T-helper 17 cell (primary cell): Measurements from ENCODE around the gene PDCD1. TPM values are rescaled to one million over a fixed set of nuclear protein-coding genes. Genes with fewer than 3 reads are reported as not detected.

Source experiments
- ATAC-seq: fragments of 150-1000 bp; cut with Tn5 transposase; 2 replicates; pipeline ENCODE4 v1.10.0; 2021; ENCODE audit warnings: mild to moderate bottlenecking, moderate library complexity
- DNase-seq, 3 donors: peaks; one replicate each; pipeline versions ENCODE4 v3.0.0 to v3.0.0-alpha.2; 2020 to 2021
- H3K9me3 ChIP-seq: one replicate; pipeline ENCODE4 v1.7.0; 2013; ENCODE audit warnings: low read length, mild to moderate bottlenecking; ENCODE audit not compliant: control insufficient read depth, poor library complexity, severe bottlenecking
- H3K27ac Mint-ChIP-seq: one replicate; pipeline ENCODE4 v1.8.0; 2022; ENCODE audit warnings: mild to moderate bottlenecking, moderate library complexity, mixed read lengths
- H3K27me3 Mint-ChIP-seq: one replicate; pipeline ENCODE4 v1.8.0; 2022; ENCODE audit warnings: mixed read lengths
- H3K36me3 Mint-ChIP-seq: one replicate; pipeline ENCODE4 v1.8.0; 2022; ENCODE audit warnings: low read depth, mixed read lengths
- H3K4me1 Mint-ChIP-seq: one replicate; pipeline ENCODE4 v1.8.0; 2022; ENCODE audit warnings: mild to moderate bottlenecking, mixed read lengths
- H3K4me3 Mint-ChIP-seq: one replicate; pipeline ENCODE4 v1.8.0; 2022; ENCODE audit warnings: mild to moderate bottlenecking, moderate library complexity, mixed read lengths
- total RNA-seq, 4 donors: library from RNA in 2 of 4; stranded (reverse) in 2 of 4; gene quantifications; one replicate each; pipeline ENCODE4 v1.2.3 and lab custom pipeline; 2022 to 2026

Gene PDCD1
- total RNA-seq, 2 donors from 2014 or later, result 8.1 to 10.4 TPM

- H3K4me3 Mint-ChIP-seq, result no peak overlapping the region
- no peak for DNase-seq
- no peak overlapping the region for H3K27ac Mint-ChIP-seq
- no peaks in the 10 kb centered on the region for H3K9me3 ChIP-seq
- H3K4me1 Mint-ChIP-seq, result peaks cover 3% of the 10 kb centered on the region
- no peaks in the 10 kb centered on the region for H3K36me3 Mint-ChIP-seq
- ATAC-seq, result no peak
- no peaks in the 10 kb centered on the region for H3K27me3 Mint-ChIP-seq
Observed at GRCh38 chr2:241852116-241852980, 6.3 kb downstream of the PDCD1 start.

- H3K4me3 Mint-ChIP-seq, result no peak overlapping the region
- peaks cover 5% of the 10 kb centered on the region for H3K4me1 Mint-ChIP-seq
- no peaks in the 10 kb centered on the region for H3K36me3 Mint-ChIP-seq
- ATAC-seq (no peak), DNase-seq (peak in 1 of 3 donors; percentile 3)
- no peaks in the 10 kb centered on the region for H3K27me3 Mint-ChIP-seq
- H3K9me3 ChIP-seq, result no peaks in the 10 kb centered on the region
- H3K27ac Mint-ChIP-seq, result no peak overlapping the region
Observed at GRCh38 chr2:241851325-241852115, 7.2 kb downstream of the PDCD1 start.

- ATAC-seq (no peak), DNase-seq (peak in 1 of 3 donors; percentile 3)
- no peaks in the 10 kb centered on the region for H3K27me3 Mint-ChIP-seq
- peaks cover 9% of the 10 kb centered on the region for H3K4me1 Mint-ChIP-seq
- no peak overlapping the region for H3K27ac Mint-ChIP-seq
- H3K4me3 Mint-ChIP-seq, result no peak overlapping the region
- H3K36me3 Mint-ChIP-seq, result no peaks in the 10 kb centered on the region
- no peaks in the 10 kb centered on the region for H3K9me3 ChIP-seq
Observed at GRCh38 chr2:241850544-241851324, 8.0 kb downstream of the PDCD1 start.

DNA sequence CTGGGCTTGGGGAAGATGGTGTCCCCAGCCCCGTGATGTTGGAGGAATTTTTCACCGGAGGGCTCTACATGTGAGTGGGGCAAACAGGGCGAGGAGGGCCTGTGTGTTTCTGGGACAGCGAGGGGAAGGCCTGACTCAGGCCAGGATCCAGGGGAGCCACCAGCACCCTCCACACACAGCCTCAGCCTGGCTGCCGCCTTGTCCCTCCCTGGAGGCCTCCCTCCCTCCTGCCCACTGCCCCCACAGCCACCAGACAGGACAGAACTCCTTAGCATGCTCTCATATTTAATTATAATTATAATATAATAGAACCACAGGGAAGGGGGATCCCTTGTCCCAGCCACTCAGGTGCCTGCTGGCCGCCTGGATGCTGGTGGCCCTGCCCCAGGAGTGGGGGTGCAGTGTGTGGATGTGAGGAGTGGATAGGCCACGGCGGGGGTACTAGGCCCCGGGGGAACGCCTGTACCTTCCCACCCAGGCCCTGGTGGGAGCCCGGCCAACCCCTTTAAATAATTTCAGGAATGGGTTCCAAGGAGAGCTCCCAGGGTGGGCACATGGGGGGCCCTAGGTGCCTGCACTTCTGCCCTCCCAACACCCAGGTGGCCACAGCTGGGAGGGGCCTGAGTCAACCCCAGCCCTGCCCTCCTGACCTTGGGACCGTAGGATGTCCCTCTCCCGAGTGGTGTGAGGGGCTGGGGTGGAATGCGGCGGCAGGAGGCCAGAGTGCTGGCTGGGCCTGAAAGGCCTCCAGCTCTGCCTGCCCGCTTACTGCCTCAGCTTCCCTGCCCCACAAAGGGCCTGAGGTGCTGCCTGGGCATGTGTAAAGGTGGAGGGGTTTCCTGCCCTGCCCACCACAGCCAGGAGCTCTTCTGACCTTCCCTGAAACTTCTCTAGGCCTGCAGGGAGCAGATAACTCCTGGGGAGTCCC lies 8.8 kb downstream of the PDCD1 start:
- no peaks in the 10 kb centered on the region for H3K36me3 Mint-ChIP-seq
- H3K4me3 Mint-ChIP-seq, result peak overlapping the region; percentile 28
- DNase-seq (no peak), ATAC-seq (peak; percentile 9)
- no peaks in the 10 kb centered on the region for H3K27me3 Mint-ChIP-seq
- H3K9me3 ChIP-seq, result no peaks in the 10 kb centered on the region
- H3K27ac Mint-ChIP-seq, result no peak overlapping the region
- peaks cover 12% of the 10 kb centered on the region for H3K4me1 Mint-ChIP-seq

GRCh38 chr2:241848761-241849615 lies 9.7 kb downstream of the PDCD1 start:
- ATAC-seq, result peak; percentile 24
- H3K27me3 Mint-ChIP-seq, result no peaks in the 10 kb centered on the region
- DNase-seq, result no peak
- no peaks in the 10 kb centered on the region for H3K36me3 Mint-ChIP-seq
- peaks cover 14% of the 10 kb centered on the region for H3K4me1 Mint-ChIP-seq
- H3K27ac Mint-ChIP-seq, result no peak overlapping the region
- H3K9me3 ChIP-seq, result no peaks in the 10 kb centered on the region
- H3K4me3 Mint-ChIP-seq, result peak overlapping the region; percentile 28

DNA sequence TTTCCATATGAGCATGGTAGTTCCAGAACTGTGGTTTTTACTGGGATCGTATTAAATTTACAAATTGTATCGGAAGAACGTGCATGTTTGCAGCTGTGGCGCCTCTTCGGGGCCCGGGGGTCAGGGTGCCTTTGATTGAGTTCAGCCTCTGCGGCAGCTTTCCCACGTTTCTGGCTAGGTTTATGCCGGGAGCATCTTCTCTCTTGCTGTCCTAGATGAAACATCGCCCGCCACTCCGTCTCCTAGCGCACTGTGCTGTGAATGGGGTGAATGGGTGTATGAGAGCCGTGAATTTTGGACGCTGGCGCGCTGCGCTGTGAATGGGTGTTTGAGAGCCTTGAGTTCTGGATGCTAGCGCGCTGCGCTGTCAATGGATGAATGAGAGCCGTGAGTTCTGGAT lies 12.3 kb downstream of the PDCD1 start:
- DNase-seq (no peak), ATAC-seq (no peak)
- peak overlapping the region; percentile 86 for H3K4me3 Mint-ChIP-seq
- no peaks in the 10 kb centered on the region for H3K36me3 Mint-ChIP-seq
- peak overlapping the region; percentile 87 for H3K27ac Mint-ChIP-seq
- H3K9me3 ChIP-seq, result no peaks in the 10 kb centered on the region
- peaks cover 23% of the 10 kb centered on the region for H3K4me1 Mint-ChIP-seq
- no peaks in the 10 kb centered on the region for H3K27me3 Mint-ChIP-seq

GRCh38 chr2:241844831-241845578 lies 13.7 kb downstream of the PDCD1 start:
- H3K36me3 Mint-ChIP-seq, result no peaks in the 10 kb centered on the region
- DNase-seq (no peak), ATAC-seq (no peak)
- H3K27me3 Mint-ChIP-seq, result no peaks in the 10 kb centered on the region
- peak overlapping the region; percentile 86 for H3K4me3 Mint-ChIP-seq
- H3K27ac Mint-ChIP-seq, result peak overlapping the region; percentile 87
- peaks cover 23% of the 10 kb centered on the region for H3K4me1 Mint-ChIP-seq
- H3K9me3 ChIP-seq, result no peaks in the 10 kb centered on the region

DNA sequence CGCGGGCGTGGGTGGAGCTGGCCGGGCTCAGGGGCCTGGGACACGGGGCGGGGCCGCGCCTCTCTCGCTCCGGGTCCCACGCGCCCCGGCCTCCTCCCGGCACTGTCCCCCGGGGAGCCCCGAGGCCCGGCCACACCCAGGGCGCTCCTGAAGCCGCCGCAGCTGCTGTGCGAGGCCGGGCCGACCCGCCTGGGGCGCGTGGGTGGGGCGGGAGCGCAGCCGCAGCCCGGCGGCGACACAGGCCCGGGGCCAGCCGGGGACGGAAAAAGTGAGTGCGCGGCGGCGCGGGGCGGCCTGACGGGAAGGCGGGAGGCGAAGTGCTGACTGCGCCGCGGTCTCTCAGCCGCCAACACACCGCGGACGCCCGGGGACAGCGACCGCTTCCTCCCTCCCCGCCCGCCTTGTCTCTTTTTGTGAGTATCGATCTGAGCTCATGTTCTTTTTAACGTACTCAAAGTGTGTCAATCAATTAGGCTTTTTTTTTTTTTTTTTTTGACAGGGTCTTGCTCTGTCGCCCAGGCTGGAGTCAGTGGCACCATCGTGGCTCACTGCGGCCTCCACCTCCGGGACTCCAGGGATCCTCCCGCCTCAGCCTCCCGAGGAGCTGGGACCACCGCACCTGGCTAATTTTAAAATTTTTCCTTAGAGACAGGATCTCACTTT lies 14.5 kb downstream of the PDCD1 start:
- Mint-ChIP-seq H3K4me3 (peak overlapping the region; percentile 86), H3K27ac (peak overlapping the region; percentile 87), H3K4me1 (peaks cover 23% of the 10 kb centered on the region), H3K36me3 (no peaks in the 10 kb centered on the region), H3K27me3 (no peaks in the 10 kb centered on the region)
- ATAC-seq, result peak; percentile 83
- DNase-seq, result peak; percentile 52 to 72 (median 59)
- H3K9me3 ChIP-seq, result no peaks in the 10 kb centered on the region

GRCh38 chr2:241843321-241844065 lies 15.2 kb downstream of the PDCD1 start:
- no peaks in the 10 kb centered on the region for H3K27me3 Mint-ChIP-seq
- peaks cover 23% of the 10 kb centered on the region for H3K4me1 Mint-ChIP-seq
- DNase-seq (no peak), ATAC-seq (no peak)
- H3K9me3 ChIP-seq, result no peaks in the 10 kb centered on the region
- H3K4me3 Mint-ChIP-seq, result peak overlapping the region; percentile 89
- peak overlapping the region; percentile 86 for H3K27ac Mint-ChIP-seq
- no peaks in the 10 kb centered on the region for H3K36me3 Mint-ChIP-seq

DNA sequence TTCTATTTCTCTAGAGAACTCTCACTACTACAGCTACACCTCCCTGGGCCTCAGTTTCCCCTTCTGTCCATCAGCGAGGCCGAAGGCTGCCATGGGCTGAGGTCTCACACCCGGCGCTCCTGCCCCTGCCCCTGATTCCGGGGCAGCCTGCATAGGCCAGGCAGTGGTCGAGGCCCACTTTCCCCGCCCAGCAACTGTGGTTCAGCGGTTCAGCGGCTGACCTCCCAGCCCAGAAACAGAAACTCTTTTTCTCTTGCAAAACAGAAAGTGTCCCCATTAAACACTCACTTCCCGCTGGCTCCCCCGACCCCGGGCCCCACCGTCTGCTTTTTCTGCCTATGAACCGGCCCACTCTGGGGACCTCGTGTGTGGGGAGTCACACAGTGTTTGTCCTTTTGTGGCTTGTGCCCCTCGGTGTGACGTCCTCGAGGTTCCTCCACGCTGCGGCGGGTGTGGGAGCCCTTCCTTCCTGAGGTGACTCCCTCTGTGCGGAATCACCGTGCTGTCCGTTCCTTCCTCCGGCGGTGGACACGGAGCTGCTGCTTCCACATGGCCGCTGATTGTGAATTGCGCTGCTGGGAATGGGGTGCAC lies 16.0 kb downstream of the PDCD1 start:
- H3K4me3 Mint-ChIP-seq, result peak overlapping the region; percentile 89
- H3K9me3 ChIP-seq, result no peaks in the 10 kb centered on the region

More for the DNA sequence above, 16.0 kb downstream of the PDCD1 start:
- Mint-ChIP-seq H3K27me3 (no peaks in the 10 kb centered on the region), H3K36me3 (no peaks in the 10 kb centered on the region), H3K4me1 (peaks cover 23% of the 10 kb centered on the region), H3K27ac (peak overlapping the region; percentile 86)
- ATAC-seq (peak; percentile 51), DNase-seq (peak in 2 of 3 donors; percentile 28 to 46)
